Tibial nerve (tissue), 3 donors: Measurements from ENCODE around the gene ATP9B.

Experiments
- CTCF ChIP-seq, 5 experiments: fragments of 200-600 bp in 3 of 5; fragments of 450-650 bp in 2 of 5; sonication (generic) in 3 of 5; IDR thresholded peaks; one replicate each; pipeline ENCODE4 v1.5.1; 2016 to 2019; ENCODE audit warnings: antibody characterized with exemption in 5 of 5, mild to moderate bottlenecking in 3 of 5, moderate library complexity in 2 of 5
- POLR2A ChIP-seq, 2 donors: fragments of 450-650 bp; IDR thresholded peaks; one replicate each; pipeline ENCODE4 v1.6.1; 2017; ENCODE audit warnings: antibody characterized with exemption in 2 of 2, mild to moderate bottlenecking in 2 of 2, moderate library complexity in 2 of 2

GRCh38 chr18:79329786-79330185, 260.6 kb downstream of the ATP9B start:
- TF ChIP-seq CTCF (IDR thresholded peaks at IDR 0.05) (no peak), POLR2A (IDR thresholded peaks at IDR 0.05) (no peak)
